H9 (cell line): ENCODE results near the gene BMP2K. TPM values are rescaled to one million over a fixed set of nuclear protein-coding genes. Genes with fewer than 3 reads are reported as not detected.

Experiments used
- DNase-seq: peaks from one replicate; pipeline ENCODE4 v3.0.0-alpha.2; 2017
- H2AFZ ChIP-seq: one replicate; pipeline ENCODE4 v1.6.1; 2013; ENCODE audit warnings: mild to moderate bottlenecking, low read length, control low read depth, moderate library complexity
- H2AK5ac ChIP-seq: 2 replicates; pipeline ENCODE4 v1.6.1; 2013; ENCODE audit warnings: low read length, control low read depth, mixed read lengths; ENCODE audit not compliant: insufficient read length
- H2BK120ac ChIP-seq: one replicate; pipeline ENCODE4 v1.6.1; 2013; ENCODE audit warnings: low read depth, mild to moderate bottlenecking, low read length, control low read depth, inconsistent platforms; ENCODE audit not compliant: poor library complexity, severe bottlenecking
- H2BK12ac ChIP-seq: 2 replicates; pipeline ENCODE4 v1.6.1; 2013; ENCODE audit warnings: low read length, control low read depth, mixed read lengths, low read depth; ENCODE audit not compliant: insufficient read length
- H2BK15ac ChIP-seq: 2 replicates; pipeline ENCODE4 v1.6.1; 2013; ENCODE audit warnings: low read depth, low read length, control low read depth
- H2BK20ac ChIP-seq: one replicate; pipeline ENCODE4 v1.6.1; 2013; ENCODE audit warnings: low read depth, mild to moderate bottlenecking, low read length, control low read depth, inconsistent platforms; ENCODE audit not compliant: poor library complexity, severe bottlenecking
- H2BK5ac ChIP-seq: 2 replicates; pipeline ENCODE4 v1.6.1; 2013; ENCODE audit warnings: low read length, control low read depth, mixed read lengths; ENCODE audit not compliant: insufficient read length
- H3K14ac ChIP-seq: 2 replicates; pipeline ENCODE4 v1.6.1; 2013; ENCODE audit warnings: low read length, control low read depth; ENCODE audit not compliant: insufficient read depth
- H3K18ac ChIP-seq: 2 replicates; pipeline ENCODE4 v1.6.1; 2013; ENCODE audit warnings: low read depth, mild to moderate bottlenecking, mixed read lengths, low read length, control low read depth; ENCODE audit not compliant: insufficient read length
- H3K23ac ChIP-seq: 2 replicates; pipeline ENCODE4 v1.6.1; 2013; ENCODE audit warnings: low read length, control low read depth, mixed read lengths, low read depth; ENCODE audit not compliant: insufficient read length
- H3K23me2 ChIP-seq: 2 replicates; pipeline ENCODE4 v1.6.1; 2013; ENCODE audit warnings: low read depth, mild to moderate bottlenecking, mixed read lengths, low read length, control low read depth; ENCODE audit not compliant: insufficient read length, poor library complexity, severe bottlenecking
- H3K27ac ChIP-seq: 2 replicates; pipeline ENCODE4 v1.5.1; 2013; ENCODE audit warnings: low read length, control low read depth, mixed read lengths, low read depth; ENCODE audit not compliant: insufficient read length
- H3K27me3 ChIP-seq: 2 replicates; pipeline ENCODE4 v1.6.1; 2013; ENCODE audit warnings: low read length, control low read depth, inconsistent platforms; ENCODE audit not compliant: insufficient read depth
- H3K4ac ChIP-seq: 2 replicates; pipeline ENCODE4 v1.6.1; 2013; ENCODE audit warnings: low read depth, mild to moderate bottlenecking, control low read depth, inconsistent platforms, low read length, moderate library complexity
- H3K4me1 ChIP-seq: 2 replicates; pipeline ENCODE4 v1.6.1; 2013; ENCODE audit warnings: low read length, control low read depth, inconsistent platforms; ENCODE audit not compliant: insufficient read depth
- H3K4me2 ChIP-seq: 2 replicates; pipeline ENCODE4 v1.6.1; 2013; ENCODE audit warnings: low read length, control low read depth, mixed read lengths; ENCODE audit not compliant: insufficient read length, insufficient read depth
- H3K56ac ChIP-seq: 2 replicates; pipeline ENCODE4 v1.6.1; 2013; ENCODE audit warnings: low read depth, mild to moderate bottlenecking, mixed read lengths, low read length, control low read depth; ENCODE audit not compliant: insufficient read length
- H3K79me1 ChIP-seq: 2 replicates; pipeline ENCODE4 v1.6.1; 2013; ENCODE audit warnings: low read depth, mild to moderate bottlenecking, moderate library complexity, low read length, control low read depth, inconsistent platforms; ENCODE audit not compliant: insufficient read depth, poor library complexity, severe bottlenecking
- H3K79me2 ChIP-seq: 2 replicates; pipeline ENCODE4 v1.6.1; 2013; ENCODE audit warnings: low read length, control low read depth, inconsistent platforms; ENCODE audit not compliant: insufficient read depth
- H3K9ac ChIP-seq: 2 replicates; pipeline ENCODE4 v1.6.1; 2013; ENCODE audit warnings: low read length, control low read depth, mixed read lengths; ENCODE audit not compliant: insufficient read length; ENCODE audit errors: extremely low read depth
- H3K9me3 ChIP-seq: one replicate; pipeline ENCODE4 v1.6.1; 2013; ENCODE audit warnings: low read depth, low read length, inconsistent platforms; ENCODE audit not compliant: control insufficient read depth
- H3T11ph ChIP-seq: one replicate; pipeline ENCODE4 v1.6.1; 2013; ENCODE audit warnings: mild to moderate bottlenecking, low read length, control low read depth, inconsistent platforms
- H4K20me1 ChIP-seq: one replicate; pipeline ENCODE4 v1.6.1; 2013; ENCODE audit not compliant: control insufficient read depth, insufficient read length, insufficient read depth
- H4K5ac ChIP-seq: 2 replicates; pipeline ENCODE4 v1.6.1; 2013; ENCODE audit warnings: low read depth, mild to moderate bottlenecking, mixed read lengths, low read length, control low read depth; ENCODE audit not compliant: insufficient read length
- H4K8ac ChIP-seq: replicated peaks from 2 replicates; pipeline ENCODE4 v1.6.1; 2013; ENCODE audit warnings: low read length, control low read depth, mixed read lengths, low read depth; ENCODE audit not compliant: insufficient read length
- H4K91ac ChIP-seq: 2 replicates; pipeline ENCODE4 v1.6.1; 2013; ENCODE audit warnings: low read depth, mild to moderate bottlenecking, moderate library complexity, mixed read lengths, low read length, control low read depth; ENCODE audit not compliant: insufficient read length
- H3K27ac Mint-ChIP-seq, 3 experiments: 2 replicates in 2 of 3; 3 replicates in 1 of 3; pipeline ENCODE4 v1.8.0; 2020 to 2021; ENCODE audit warnings: mixed read lengths in 3 of 3, mild to moderate bottlenecking in 1 of 3, moderate library complexity in 1 of 3
- H3K27me3 Mint-ChIP-seq: 2 replicates; pipeline ENCODE4 v1.8.0; 2021; ENCODE audit warnings: low read depth, mild to moderate bottlenecking, moderate library complexity, mixed read lengths
- H3K36me3 Mint-ChIP-seq, 3 experiments: 2 replicates in 2 of 3; 3 replicates in 1 of 3; pipeline ENCODE4 v1.8.0; 2020 to 2021; ENCODE audit warnings: low read depth in 3 of 3, mixed read lengths in 3 of 3; ENCODE audit not compliant: insufficient read depth in 1 of 3
- H3K4me1 Mint-ChIP-seq, 2 experiments: 2 replicates each; pipeline ENCODE4 v1.8.0; 2020; ENCODE audit warnings: mixed read lengths in 2 of 2
- H3K4me3 Mint-ChIP-seq, 2 experiments: 2 replicates in 1 of 2; 3 replicates in 1 of 2; pipeline ENCODE4 v1.8.0; 2020 to 2021; ENCODE audit warnings: mild to moderate bottlenecking in 2 of 2, mixed read lengths in 2 of 2, moderate library complexity in 1 of 2
- H3K9me3 Mint-ChIP-seq, 2 experiments: 2 replicates in 1 of 2; 3 replicates in 1 of 2; pipeline ENCODE4 v1.8.0; 2020; ENCODE audit warnings: mild to moderate bottlenecking in 2 of 2, mixed read lengths in 2 of 2, moderate library complexity in 1 of 2
- WGBS: extraction: QIAGEN DNeasy Blood & Tissue Kit; methylation state at CpG from one replicate; pipeline ENCODE4 v1.1.7; 2013; ENCODE audit warnings: missing lambda C conversion rate, low lambda C conversion rate, mixed read lengths; ENCODE audit not compliant: insufficient read length; ENCODE audit errors: extremely low coverage; 5-methylcytosine and 5-hydroxymethylcytosine counted together
- total RNA-seq: library from RNA; stranded (reverse); gene quantifications from 2 replicates; pipeline ENCODE4 v1.2.1, GENCODE V29; 2021
- TF ChIP-seq, protein P1 (sequence below): fragments of 200-600 bp; sonication (generic); conservative IDR thresholded peaks from 3 replicates; pipeline ENCODE4 v1.8.0; 2021; ENCODE audit warnings: antibody characterized with exemption, mild to moderate bottlenecking

Gene BMP2K
- total RNA-seq, 1 experiment from 2014 or later: 26.4 TPM

DNA sequence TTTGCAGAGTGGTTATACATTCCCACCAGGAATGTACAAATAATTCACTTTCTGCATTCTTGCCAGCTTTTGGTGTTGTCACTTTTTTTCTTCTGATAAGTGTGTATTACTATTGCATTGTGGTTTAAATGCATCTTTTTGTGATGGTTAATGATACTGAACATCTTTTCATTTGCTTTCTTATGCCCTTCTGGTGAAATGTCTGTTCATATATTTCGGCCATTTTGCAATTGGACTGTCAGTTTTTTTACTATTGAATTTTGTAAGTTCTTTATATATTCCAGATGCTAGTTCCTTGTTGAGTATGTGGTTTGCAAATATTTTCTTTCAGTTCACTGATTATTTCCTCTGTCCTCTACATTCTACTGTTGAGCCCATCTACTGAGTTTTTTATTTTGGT, 19.4 kb upstream of the BMP2K start:
- Histone ChIP-seq H3K56ac (no peak overlapping the region), H2BK20ac (no peak overlapping the region), H2BK12ac (no peak overlapping the region), H3K23ac (no peak overlapping the region), H3K27me3 (no peaks in the 10 kb centered on the region), H3K79me2 (no peaks in the 10 kb centered on the region), H3K9ac (no peak overlapping the region), H3K14ac (no peak overlapping the region), H3K18ac (no peak overlapping the region), H4K8ac (no peak overlapping the region), H3K4me1 (no peaks in the 10 kb centered on the region), H2AK5ac (no peak overlapping the region), H3K4ac (no peak overlapping the region), H2BK15ac (no peak overlapping the region), H4K91ac (no peak overlapping the region), H2AFZ (no peak overlapping the region), H3K79me1 (no peaks in the 10 kb centered on the region), H4K20me1 (no peaks in the 10 kb centered on the region), H3K23me2 (no peaks in the 10 kb centered on the region), H4K5ac (no peak overlapping the region), H3K27ac (no peak overlapping the region), H3K9me3 (no peaks in the 10 kb centered on the region), H2BK5ac (no peak overlapping the region), H3K4me2 (no peak overlapping the region), H2BK120ac (no peak overlapping the region), H3T11ph (no peak overlapping the region)
- WGBS: no CpG with 5 or more reads among the region's 1 CpG
- no peaks in the 10 kb centered on the region for H3K4me1 Mint-ChIP-seq
- no peak overlapping the region for H3K27ac Mint-ChIP-seq
- H3K36me3 Mint-ChIP-seq: no peaks in the 10 kb centered on the region
- no peak overlapping the region for H3K4me3 Mint-ChIP-seq
- H3K9me3 Mint-ChIP-seq: no peaks in the 10 kb centered on the region
- no peaks in the 10 kb centered on the region; the same call in 1 of the 2 replicates for H3K27me3 Mint-ChIP-seq
- TF ChIP-seq, protein P1, sequence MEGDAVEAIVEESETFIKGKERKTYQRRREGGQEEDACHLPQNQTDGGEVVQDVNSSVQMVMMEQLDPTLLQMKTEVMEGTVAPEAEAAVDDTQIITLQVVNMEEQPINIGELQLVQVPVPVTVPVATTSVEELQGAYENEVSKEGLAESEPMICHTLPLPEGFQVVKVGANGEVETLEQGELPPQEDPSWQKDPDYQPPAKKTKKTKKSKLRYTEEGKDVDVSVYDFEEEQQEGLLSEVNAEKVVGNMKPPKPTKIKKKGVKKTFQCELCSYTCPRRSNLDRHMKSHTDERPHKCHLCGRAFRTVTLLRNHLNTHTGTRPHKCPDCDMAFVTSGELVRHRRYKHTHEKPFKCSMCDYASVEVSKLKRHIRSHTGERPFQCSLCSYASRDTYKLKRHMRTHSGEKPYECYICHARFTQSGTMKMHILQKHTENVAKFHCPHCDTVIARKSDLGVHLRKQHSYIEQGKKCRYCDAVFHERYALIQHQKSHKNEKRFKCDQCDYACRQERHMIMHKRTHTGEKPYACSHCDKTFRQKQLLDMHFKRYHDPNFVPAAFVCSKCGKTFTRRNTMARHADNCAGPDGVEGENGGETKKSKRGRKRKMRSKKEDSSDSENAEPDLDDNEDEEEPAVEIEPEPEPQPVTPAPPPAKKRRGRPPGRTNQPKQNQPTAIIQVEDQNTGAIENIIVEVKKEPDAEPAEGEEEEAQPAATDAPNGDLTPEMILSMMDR: no peak
- no peak for DNase-seq
